ENCODE data around the gene NCEH1.

Gene NCEH1

GRCh38 chr3:172581757-172582166 lies 129.1 kb downstream of the NCEH1 start:
- no peak for DNase-seq (ENCODE audit: low spot score)
- in situ Hi-C loops (cut with MboI; ENCODE audit: low sequenced_read_pairs, unreplicated experiment), result no loop called here
- TF ChIP-seq, protein P1, sequence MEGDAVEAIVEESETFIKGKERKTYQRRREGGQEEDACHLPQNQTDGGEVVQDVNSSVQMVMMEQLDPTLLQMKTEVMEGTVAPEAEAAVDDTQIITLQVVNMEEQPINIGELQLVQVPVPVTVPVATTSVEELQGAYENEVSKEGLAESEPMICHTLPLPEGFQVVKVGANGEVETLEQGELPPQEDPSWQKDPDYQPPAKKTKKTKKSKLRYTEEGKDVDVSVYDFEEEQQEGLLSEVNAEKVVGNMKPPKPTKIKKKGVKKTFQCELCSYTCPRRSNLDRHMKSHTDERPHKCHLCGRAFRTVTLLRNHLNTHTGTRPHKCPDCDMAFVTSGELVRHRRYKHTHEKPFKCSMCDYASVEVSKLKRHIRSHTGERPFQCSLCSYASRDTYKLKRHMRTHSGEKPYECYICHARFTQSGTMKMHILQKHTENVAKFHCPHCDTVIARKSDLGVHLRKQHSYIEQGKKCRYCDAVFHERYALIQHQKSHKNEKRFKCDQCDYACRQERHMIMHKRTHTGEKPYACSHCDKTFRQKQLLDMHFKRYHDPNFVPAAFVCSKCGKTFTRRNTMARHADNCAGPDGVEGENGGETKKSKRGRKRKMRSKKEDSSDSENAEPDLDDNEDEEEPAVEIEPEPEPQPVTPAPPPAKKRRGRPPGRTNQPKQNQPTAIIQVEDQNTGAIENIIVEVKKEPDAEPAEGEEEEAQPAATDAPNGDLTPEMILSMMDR (IDR thresholded peaks at IDR 0.05; ENCODE audit: borderline replicate concordance, control extremely low read depth, extremely low read depth, insufficient read depth, missing control alignments), result no peak

DNA sequence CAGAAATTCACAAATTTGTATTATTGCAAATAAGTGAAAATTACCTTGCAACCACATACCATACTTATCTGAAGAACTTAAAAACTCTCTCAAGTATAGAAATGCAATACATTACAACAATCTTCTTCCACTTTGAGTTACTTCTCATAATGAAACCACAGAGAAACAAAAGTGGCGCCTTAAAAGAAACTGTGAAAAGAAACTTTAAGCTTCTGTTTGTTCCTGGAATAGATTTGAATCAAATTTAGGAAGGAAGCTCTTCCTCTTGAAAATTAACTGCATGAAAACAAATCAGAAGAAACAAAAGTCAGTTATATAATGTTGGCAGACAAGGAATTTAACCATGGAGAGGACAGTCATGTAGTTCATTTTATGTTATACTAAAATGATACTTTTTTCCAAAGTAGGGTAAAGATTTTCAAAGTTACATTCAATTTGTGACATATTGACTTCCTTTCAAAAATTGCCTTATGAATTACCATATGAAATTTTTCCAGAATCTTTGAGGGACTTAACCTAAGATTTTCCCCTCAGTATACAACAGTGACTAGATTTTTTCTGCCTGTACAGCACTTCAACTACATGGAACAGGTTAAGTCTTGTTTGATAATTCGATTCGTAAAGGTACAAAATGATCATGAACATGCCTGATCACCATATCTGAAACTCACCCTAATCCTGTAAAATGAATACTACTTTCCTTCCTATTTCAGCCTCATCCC lies 130.0 kb downstream of the NCEH1 start:
- TF ChIP-seq, protein P1 (IDR thresholded peaks at IDR 0.05; ENCODE audit: borderline replicate concordance, control extremely low read depth, extremely low read depth, insufficient read depth, missing control alignments), result no peak
- in situ Hi-C loops (cut with MboI; ENCODE audit: low sequenced_read_pairs, unreplicated experiment), result no loop called here
- DNase-seq (ENCODE audit: low spot score), result no peak

Measured in GM13976 (cell line).